SHP77 (cell line): ENCODE results near the gene CD48.

Experiments used
- DNase-seq, 2 experiments: peaks; one replicate each; lab custom pipeline; 2025; lab: John Stamatoyannopoulos, UW

Gene CD48, protein sequence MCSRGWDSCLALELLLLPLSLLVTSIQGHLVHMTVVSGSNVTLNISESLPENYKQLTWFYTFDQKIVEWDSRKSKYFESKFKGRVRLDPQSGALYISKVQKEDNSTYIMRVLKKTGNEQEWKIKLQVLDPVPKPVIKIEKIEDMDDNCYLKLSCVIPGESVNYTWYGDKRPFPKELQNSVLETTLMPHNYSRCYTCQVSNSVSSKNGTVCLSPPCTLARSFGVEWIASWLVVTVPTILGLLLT

DNA sequence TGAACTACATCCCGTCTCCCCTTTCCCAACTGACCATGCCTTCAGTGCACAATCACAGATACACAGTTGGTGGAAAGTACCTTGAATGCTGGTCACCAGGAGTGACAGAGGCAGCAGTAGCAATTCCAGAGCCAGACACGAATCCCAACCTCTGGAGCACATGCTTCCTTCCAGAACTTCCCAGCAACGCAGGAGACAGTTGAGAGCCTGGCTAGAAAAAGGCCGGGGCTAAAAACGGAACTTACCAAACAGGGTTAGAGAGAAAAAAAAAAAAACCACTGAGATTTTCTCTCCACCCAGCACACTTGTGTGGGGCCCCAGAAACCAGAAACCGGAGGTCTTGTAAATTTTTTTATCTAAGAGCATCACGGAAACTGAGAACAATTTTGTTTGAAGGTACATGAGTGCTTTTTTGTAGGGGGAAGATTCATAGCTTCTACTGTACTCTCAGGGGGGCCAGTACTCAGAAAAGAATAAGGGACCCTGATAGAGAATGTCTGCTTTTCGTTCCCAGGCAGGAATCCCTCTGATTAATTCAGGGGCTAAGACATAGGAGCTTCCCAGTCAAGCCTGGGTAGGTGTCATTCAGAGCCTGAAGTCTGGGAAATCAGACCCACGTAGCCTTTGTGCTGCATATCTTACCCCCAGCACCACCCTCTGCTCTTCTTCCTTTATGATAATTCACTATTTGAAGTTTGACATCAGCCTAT, at the start of gene CD48:
TSS of gene CD48 (minus strand) at position 221 of the 710 bp plus-strand sequence. CDS start at position 162, 59 bp downstream.
- DNase-seq: no peak

DNA sequence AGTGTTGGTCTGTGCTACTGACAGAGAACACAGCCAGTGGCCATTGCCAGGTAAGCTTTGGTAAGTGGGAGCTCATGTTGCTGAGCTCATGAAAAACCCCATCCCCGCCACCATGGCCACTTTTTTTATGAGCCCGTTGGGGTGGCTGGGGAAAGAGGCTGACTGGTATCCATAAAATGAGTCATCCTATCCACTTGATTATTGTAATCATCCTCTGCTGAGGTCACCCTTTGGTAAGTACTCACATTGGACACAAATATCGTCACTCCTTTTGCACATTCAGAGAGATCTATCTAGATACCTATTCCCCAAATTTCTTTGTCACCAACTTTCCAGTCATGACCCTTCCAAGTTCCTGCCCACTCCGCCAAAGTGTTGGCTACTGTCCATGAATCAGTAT, 49.4 kb upstream of the CD48 start:
- no peak for DNase-seq

DNA sequence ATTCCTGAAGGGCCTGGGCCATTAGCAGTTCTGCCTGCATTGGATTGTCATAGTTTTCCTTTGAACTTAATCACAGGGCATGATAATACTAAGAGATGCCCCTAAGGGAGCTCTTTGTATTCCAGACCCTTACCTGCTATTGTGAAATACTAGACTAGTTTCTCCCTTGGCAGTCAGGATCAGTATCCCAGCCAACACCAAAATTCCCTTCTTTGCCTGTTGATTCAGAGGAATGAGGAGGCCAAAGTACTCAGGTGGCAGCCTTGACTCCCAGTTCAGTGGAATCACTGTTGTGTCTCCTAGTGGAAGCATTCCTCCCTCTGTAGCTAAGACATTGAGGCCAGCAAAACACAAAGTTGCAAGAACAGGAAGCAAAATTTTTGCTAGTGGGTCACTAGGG, 48.1 kb upstream of the CD48 start:
- no peak for DNase-seq

DNA sequence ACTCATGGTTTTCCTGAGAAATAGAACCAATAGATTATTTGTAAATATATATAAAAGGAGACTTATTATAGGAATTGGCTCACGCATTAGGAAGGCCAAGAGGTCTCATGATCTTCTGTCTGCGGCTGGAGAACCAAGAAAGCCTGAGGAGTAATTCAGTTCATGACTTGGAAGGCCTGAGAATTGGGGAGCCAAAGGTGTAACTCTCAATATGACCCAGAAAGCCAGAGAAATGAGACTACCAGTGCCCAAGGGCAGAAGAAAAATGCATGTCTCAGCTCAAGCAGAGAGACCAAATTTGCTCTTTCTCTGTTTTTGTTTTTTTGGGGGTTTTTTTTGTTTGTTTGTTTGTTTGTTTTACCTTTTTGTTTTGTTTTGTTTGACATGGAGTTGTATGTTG, 46.9 kb upstream of the CD48 start:
- no peak for DNase-seq

DNA sequence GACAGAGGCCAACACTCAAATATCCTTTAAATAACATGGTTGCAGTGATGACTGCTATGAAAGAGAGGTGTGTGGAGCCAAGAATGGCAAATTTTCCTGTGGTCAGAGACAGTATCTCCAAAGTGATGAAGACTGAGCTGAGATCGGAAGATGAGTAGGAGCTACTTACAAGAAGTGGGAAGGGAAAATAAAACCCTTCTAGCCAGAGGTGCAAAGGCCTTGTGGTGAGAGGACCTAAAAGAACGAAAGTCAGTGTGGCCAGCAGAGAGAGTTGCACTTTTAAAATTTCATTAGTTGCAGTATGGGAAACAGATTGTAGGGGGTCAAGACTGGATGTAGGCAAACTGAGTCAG, 45.2 kb upstream of the CD48 start:
- no peak for DNase-seq

DNA sequence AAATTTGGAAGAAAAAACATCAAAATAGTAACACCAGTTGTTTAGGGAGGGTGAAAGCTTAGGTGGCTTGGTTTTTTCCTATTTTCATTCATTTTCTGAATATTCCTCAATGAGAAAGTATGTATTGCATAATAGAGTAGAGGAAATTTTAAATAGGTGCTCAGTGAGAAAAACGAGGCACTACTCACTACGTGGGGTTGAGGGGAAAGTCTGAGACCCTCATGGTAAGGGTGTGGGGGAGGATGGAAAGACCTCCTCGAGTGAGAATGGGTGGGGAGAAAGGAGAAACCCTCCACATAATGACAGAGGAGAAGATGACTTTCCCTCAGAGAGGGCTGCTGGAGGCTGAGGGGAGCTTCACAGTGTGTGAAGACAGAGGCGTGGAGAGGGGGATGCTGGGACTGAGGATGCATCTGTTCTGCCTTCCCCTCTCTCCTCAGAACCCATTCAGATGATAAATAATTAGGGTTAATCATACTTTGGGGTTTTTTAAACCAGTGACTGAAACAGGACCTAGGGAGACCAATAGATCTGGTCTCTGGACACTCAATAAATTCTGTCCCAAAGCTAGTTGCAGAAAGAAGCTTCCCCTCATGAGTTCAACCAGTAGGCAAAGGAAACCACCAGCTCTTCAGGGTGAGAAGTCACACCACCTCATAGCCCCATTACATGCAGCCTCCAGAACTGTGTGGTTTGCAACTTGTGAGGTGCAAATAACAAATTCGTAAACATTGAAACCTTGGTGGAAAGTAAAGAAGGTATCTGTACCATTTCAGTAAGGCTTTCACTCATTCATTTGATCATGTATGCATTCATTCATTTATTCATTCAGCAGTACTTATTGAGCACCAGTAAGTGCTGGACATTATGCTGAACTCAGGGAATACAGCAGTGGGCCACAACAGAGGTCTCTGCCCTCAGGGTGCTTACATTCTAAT, 44.6 kb upstream of the CD48 start:
- no peak for DNase-seq

DNA sequence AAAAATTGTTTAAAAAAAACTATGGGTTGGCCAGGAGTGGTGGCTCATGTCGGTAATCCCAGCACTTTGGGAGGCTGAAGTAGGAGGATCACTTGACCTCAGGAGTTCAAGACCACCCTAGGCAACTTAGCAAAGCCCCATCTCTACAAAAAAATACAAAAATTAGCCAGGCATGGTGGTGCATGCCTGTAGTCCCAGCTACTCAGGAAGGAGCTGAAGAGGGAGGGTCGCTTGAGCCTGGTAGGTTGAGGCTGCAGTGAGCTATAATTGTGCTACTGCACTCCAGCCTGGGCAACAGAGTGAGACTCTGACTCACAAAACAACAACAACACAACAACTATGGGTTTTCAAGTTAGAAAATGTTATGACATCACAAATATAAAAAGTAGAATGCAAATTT, 43.8 kb upstream of the CD48 start:
- no peak for DNase-seq

DNA sequence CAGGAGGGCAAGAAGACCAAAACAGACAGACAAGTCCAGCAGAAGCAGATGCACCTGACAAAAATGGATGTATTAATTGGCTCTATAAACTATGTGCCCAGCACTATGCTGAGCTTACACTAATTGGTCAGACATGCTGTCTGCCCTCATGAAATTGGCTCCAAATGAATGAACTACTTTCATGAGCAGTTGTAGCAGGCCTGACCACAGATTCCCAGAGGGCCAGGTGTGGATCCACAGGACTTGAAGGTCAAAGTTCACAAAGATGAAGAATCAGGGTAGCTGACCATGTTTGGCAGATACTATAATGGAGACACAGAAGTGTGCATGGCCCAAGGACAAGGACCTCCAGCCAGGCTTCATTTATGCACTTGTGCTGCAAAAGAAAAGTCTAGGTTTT, 42.0 kb upstream of the CD48 start:
- DNase-seq: no peak

DNA sequence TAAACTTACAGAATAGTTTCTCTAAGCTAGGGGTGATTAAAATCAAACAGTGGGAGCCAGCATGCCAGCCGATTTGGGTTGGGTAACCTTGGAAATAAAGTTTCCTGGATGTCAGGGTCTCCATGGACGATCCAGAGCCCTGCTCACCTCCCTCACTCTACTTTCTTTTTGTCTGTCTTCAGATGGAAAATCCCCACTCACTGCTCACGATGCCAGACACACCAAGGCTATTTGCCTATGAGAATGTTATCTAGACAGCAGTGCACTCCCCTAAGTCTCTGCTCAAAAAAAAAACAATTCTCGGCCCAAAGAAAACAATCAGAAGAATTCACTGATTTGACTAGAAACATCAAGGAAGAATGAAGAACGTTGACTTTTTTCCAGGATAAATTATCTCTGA, 41.3 kb upstream of the CD48 start:
- no peak for DNase-seq

DNA sequence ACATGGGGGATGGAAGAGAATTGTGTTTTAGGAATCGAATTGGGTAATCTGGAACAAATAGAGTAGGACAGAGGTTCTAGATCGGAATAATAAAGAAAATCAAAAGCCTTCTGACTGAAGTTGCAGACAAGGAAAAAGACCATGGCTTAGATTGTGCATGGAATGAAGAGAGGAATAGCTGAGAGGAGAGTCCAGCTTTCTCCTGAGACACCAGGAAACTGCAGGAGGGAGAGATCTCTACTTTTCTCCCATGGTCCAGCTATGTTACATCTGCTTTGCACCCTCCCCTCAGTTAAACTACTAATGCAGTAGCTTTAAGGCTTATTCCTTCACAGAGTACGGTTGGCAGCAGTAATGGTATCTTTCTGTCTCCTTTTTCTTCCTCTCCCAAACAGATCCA, 40.8 kb upstream of the CD48 start:
- no peak for DNase-seq

DNA sequence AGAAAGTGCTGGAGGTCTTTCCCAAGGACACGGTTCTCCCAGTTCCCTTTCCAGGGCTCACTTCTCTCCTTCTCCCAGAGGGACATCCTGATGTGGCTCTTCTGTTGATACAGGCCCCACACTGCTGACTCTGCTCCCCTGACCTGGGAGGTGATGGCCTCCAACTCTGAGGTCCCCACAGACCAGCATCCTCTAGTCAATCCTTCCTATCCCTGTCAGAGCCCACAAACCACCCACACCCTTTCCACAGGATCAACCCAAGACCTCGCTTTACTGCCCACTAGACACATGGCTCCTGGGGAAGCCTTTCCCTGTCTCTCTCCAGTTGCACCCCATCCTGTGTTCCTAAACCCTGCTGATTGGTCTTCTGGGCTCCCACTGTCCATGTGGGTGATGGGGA, 39.0 kb upstream of the CD48 start:
- no peak for DNase-seq

DNA sequence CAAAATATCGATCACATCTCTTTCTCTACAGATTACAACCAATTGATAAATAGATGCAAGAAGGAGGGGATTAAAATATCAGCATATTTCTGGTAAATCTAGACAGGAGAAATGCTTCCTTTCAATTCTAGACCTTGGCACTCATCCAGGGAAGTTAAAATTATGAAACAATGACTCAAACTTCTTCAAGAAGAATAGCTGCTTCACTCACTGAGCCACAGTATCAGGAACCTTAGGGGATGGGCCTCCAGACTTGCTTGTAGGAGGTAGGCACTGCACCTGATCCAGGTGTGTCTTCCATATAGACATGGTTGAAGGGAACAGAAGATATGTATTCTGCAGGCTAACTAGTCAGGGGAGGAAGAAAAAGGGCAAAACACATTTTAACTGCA, 37.3 kb upstream of the CD48 start:
- DNase-seq: no peak

DNA sequence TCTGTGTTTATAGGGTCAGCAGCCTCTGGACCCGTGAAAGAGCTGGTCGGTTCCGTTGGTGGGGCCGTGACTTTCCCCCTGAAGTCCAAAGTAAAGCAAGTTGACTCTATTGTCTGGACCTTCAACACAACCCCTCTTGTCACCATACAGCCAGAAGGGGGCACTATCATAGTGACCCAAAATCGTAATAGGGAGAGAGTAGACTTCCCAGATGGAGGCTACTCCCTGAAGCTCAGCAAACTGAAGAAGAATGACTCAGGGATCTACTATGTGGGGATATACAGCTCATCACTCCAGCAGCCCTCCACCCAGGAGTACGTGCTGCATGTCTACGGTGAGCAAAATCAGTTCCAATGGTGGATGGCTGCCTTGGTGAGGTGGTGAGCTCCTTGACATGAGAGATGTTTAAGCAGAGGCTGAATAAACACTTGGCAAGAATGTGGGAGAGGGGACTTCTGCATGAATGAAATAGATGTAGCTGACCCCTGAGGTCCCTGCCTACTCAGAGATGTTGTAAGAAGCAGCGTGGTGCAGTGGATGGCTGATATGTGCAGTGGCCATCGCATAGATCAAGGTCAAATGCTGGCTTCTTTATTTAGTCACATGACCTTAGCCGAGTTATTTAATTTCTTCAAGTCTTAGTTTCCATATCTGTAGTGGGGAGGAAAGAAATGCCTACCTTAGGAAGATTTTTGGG, 36.7 kb upstream of the CD48 start:
- no peak for DNase-seq

DNA sequence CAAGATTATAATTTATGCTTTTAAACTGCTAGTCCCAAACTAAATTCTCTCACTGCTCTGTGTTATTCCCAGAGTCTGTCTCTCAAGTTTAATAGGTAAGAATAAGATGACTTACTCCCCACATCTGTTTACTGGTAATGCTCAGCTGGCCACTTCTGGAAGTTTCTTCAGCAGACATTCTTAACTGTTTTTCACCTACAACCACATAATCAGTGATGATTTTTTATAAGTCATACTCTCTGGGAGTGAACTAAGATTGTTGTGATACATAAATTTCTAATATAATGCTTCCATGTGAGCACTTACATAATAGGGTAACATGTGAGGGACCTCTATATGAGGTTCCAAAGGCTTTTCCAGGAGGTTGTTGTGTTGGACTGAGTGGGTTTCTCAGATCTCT, 36.1 kb upstream of the CD48 start:
- DNase-seq: no peak

DNA sequence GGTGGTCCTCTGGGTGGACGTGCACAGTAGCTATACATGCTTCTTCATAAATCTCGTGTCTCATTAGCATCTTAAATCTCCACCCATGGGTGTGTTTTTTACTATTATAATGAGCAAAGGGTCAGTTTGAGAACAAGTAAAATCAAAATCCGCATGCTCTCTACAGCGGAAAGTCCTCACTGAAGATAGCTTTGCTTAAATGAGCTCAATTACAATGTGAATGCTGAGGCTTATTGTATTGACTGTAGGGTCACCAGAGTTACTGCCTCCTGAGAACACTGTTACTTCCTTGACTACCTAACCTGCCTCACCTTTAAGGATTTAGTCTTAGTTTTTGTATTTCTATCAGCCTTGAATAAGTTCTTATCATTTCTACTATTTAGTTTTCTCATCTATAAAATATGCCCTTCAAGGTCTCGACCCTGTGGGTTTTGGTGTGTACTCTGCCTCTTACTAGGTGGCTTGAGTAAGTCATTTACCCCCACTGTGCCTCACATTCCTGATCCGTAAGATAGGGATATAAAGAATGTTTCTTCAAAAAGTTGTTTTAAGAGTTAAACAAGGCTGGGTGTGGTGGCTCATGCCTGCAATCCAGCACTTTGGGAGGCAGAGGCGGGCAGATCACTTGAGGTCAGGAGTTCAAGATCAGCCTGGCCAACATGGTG, 35.3 kb upstream of the CD48 start:
- no peak for DNase-seq

DNA sequence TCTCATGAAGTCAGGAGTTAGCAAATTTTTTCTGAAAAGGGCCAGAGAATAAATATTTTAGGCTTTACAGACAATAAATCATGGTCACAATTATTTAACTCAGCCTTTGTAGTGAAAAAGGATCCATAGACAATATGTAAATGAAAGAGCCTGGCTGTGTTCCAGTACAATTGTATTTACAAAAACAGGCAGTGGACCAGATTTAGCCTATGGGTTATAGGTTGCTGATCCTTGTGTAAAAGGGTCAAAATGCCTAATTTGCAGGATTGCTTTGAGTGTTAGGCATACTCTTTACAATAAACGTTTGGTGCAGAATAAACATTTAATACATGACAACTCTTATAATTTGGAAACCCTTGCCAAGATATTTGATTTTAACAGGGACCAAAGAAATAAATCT, 33.9 kb upstream of the CD48 start:
- no peak for DNase-seq

DNA sequence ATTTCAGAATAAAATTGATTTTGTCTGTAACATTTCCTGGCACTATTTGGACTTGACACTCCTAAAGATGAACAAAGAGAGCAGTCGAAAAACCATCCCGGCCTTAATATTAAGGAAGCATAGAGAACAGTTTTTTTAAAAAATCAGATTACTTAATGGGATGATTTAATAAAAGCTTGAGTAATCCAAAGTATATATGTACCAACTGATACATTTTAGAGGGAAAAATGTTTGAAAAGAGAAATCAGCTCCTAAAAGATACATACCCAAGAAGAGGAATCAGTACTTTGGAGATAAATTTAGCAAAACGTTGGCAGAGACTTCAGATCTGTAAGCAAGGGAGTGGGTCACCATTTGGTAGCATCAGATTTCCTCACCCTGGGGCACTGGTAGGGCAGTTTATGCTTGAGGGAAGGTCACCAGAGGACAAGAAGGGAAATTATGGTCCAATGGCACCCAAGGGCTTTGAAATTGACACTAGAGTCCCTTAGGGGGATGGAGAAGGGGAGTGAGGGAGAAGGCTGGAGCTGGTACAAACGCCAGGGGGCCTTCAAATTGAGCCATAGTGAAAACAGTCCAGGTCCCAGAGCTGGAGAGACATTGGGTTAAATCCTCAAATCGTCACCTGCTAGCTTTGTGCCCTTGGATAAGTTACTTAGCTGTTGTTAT, 33.4 kb upstream of the CD48 start:
- no peak for DNase-seq

DNA sequence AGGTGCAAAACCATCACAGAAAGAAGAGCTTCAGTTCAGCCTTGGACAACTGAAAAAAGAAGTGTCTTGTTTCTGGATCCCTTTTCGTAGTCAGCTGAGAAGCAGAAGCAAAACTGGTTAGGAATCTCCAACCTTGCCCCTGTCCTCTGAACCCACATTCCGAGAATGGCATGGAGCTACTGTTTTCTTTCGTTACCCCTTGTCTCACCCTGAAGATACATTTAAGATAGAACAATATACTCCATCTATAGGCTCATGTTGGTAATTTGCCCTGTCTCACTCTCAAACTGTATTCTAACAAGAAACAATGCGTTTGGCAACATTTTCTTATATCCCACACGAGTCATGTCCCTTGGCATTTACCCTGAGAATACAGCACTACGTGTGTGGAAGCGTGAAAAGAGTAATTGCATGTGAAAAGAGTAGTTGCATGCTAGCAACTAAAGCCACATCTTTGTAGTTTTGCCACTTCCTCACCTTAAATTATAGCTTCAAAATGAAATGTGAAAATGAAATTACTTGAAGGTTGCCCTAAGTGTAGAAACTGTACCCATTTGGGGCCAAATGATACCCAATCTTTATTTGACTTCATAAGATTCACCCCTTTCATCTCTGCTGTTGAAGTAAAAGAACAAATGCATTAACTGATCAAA, 32.7 kb upstream of the CD48 start:
- DNase-seq: no peak

DNA sequence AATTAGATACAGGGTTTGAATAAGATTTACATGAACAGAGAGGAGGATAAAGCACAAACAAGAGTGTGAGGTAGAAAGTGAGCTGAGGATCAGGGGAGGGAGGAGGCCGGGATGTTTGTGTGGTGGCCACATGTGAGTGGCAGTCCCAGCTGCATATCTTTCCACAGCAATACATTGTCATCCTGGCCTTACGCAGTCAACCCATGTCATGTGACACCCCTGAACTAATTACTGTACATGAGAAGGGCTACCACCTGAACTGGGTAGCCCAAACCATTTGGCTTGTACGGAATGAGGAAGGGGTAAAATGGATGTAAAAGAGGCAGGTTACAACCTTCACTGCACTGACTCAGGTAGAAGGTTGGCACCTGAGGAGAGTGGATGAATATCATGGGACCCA, 31.6 kb upstream of the CD48 start:
- DNase-seq: no peak

DNA sequence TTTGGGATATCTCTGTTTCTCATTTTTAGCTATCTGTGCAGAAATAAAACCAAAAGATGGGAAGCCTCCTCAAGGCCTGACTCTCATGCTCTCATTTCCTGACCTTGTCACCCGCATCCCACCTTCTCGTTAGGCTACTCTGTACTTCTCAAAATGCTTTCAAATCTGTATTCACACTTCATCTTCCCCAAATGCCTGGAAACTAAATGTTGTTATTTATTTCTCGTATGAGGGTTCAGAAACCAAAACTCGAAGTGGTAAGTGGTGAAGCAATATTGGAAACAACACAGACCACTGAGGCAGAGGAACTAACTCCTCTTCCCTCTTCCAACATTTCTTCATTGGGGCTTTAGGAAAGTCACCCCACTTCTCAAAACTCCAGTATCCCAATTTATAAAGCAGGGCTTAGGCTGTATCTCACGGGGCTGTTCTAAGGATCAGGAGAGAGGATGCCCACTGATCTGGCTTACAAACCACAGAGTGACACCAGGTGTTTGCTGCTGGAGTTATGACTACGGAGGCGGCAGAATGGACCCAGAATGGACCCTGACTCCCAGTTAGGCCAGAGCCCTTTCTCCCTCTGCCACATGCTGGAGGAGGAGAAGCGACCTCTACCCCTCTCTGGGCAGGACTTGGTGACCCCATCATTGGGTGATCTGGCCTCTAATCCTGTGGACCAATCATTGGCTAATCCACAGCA, 31.0 kb upstream of the CD48 start:
- DNase-seq: no peak
